AG04449 (cell line): ENCODE results near the gene FLNB.

Experiments used
- CTCF ChIA-PET: fragments of 350-600 bp; formaldehyde crosslinking; extraction: SDS; loops from one replicate; lab custom pipeline; 2021; ENCODE audit warnings: antibody characterized with exemption; lab: Yijun Ruan, JAX
- POLR2A ChIA-PET: fragments of 400-600, 350-600 bp; formaldehyde crosslinking; extraction: SDS; loops from one replicate; lab custom pipeline; 2020; ENCODE audit warnings: antibody characterized with exemption, inconsistent platforms; lab: Yijun Ruan, JAX
- DNase-seq: peaks from one replicate; pipeline ENCODE4 v3.0.0-alpha.2; 2010; ENCODE audit warnings: low read depth, low spot score
- H3K4me3 ChIP-seq: 2 replicates; pipeline ENCODE4 v1.5.1; 2011; ENCODE audit warnings: low read depth, mild to moderate bottlenecking, control low read depth, low read length
- TF ChIP-seq, protein P1 (sequence below): IDR thresholded peaks from one replicate; pipeline ENCODE4 v1.5.1; 2011; ENCODE audit warnings: mild to moderate bottlenecking, moderate library complexity, low read length, control low read depth, inconsistent platforms; ENCODE audit not compliant: insufficient read depth; ENCODE audit errors: missing control alignments

The FLNB gene

DNA sequence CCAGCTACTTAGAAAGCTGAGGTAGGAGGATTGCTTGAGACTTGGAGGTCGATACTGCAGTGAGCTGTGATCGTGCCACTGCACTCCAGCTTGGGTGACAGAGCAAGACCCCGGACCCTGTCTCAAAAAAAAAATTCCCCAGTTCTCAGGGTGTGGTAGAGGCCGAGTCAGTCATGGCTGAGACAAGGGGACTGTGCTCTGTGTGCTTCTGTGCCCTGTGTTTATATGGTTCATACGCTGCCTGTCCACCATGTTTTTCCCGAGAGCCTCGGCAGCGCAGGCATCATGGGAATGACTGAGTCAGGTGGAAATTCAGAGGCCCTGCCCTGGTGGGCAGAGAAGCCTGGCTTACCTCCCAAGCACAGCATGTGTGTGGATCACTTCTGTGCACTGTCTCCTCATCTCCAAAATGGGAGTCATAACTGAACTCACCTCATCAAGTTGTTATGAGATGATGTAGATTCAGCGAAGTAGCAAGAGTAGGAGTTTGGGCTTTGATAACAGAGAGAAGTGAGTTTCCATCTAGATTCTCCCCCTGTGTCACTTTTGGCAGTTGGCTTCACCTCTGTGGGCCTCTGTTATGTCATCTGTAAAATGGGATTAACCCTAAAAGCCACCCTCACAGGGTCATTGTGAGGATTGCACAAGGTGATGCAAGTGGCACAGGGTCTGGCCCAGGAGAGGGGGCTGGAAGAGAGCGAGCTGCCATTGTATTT, 56.9 kb downstream of the FLNB start:
- POLR2A ChIA-PET: no interaction called here
- CTCF ChIA-PET: interaction anchor here (0.6 to 1.8 kb wide), 2 partner anchors 19 to 57 kb away, joined by 4 to 9 read pairs; partner anchors contain the start of gene FLNB
- TF ChIP-seq, protein P1, sequence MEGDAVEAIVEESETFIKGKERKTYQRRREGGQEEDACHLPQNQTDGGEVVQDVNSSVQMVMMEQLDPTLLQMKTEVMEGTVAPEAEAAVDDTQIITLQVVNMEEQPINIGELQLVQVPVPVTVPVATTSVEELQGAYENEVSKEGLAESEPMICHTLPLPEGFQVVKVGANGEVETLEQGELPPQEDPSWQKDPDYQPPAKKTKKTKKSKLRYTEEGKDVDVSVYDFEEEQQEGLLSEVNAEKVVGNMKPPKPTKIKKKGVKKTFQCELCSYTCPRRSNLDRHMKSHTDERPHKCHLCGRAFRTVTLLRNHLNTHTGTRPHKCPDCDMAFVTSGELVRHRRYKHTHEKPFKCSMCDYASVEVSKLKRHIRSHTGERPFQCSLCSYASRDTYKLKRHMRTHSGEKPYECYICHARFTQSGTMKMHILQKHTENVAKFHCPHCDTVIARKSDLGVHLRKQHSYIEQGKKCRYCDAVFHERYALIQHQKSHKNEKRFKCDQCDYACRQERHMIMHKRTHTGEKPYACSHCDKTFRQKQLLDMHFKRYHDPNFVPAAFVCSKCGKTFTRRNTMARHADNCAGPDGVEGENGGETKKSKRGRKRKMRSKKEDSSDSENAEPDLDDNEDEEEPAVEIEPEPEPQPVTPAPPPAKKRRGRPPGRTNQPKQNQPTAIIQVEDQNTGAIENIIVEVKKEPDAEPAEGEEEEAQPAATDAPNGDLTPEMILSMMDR: no peak
- DNase-seq: no peak
- no peak overlapping the region for H3K4me3 ChIP-seq

DNA sequence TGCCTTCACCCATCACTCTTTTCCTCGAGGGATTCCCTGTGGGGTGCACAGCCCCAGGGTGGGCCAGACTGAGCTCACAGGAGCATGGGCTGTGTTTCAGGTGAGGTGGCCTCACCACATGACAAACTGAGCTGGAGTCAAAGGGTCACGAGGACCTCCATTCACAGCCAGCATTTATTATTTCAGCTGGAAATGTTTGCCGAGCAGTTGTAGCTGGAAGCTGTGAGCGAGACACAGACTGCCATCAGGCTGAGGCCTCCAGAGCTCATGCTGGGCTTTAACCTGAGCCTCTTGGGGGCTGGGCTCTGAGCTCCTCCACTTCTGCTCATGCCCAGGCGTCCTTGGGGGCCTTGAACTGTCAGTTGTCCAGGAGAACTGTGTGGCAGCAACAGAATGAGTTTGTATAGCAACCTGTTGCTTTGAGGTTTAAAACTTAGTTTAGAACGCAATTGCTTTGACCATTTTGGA, 57.5 kb downstream of the FLNB start:
- H3K4me3 ChIP-seq: no peak overlapping the region
- no peak for DNase-seq
- TF ChIP-seq, protein P1: no peak
- ChIA-PET POLR2A (no interaction called here), CTCF (no interaction called here)

DNA sequence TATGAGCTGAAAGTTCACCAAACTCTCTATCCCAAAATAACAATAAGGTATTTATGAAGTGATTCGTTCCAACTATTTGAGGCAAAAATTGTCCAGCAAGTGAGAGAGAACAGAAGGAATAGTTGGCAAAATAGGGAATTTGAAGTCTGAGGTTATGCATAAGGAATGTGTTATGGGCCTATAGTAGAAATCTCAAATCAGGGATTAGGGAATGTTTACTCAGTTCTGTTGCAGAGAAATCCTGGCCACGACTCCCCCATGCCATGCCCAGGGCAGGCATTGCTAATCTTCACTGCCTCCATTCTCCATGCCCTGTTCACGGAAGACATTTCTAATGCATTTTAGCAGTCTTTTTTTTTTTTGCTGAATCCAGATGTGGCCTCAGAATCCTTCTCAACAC, 58.6 kb downstream of the FLNB start:
- ChIA-PET POLR2A (no interaction called here), CTCF (interaction anchor here (0.6 to 1.1 kb wide), 2 partner anchors 58 to 228 kb away, joined by 3 to 5 read pairs; no protein-coding TSS in a partner anchor)
- H3K4me3 ChIP-seq: no peak overlapping the region
- no peak for DNase-seq
- TF ChIP-seq, protein P1: no peak

DNA sequence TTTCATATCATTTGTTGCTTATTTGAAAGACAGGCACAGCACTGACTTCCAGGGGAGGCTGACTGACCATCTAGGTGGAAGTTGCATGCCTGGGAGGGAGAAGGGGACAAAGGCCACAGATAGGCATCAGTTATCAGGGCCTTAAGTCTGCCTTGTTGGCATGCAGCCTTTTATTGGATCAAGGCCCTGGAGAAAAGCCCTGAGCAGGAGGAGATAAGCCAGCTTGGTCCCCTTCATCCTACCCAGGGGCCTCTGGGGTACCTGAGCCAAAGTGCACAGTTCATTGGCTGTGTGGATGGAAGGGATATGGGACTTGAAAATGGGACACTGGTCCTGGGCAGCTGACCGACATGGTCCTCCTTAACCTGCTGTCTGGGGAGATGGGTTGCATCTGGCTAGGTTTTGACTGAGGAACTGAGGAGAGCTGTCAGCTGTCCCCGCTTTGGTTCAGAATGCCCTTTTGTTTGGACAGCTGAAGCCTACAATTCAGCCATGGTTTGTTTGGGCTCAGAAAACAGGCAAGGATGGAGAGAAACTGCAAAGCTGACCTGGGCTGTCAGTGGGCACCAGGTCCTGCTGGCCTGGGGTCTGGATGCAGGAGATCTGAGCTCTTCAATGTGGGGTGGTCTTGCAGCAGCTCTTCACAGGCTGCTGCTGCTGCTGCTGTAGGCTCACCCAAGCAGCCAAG, 60.0 kb downstream of the FLNB start:
- TF ChIP-seq, protein P1: no peak
- ChIA-PET POLR2A (interaction anchor here (0.6 kb wide), 1 partner anchor 62 kb away, joined by 3 read pairs; no protein-coding TSS in a partner anchor), CTCF (interaction anchor here (1.1 kb wide), 1 partner anchor 59 kb away, joined by 5 read pairs; no protein-coding TSS in a partner anchor)
- H3K4me3 ChIP-seq: no peak overlapping the region
- no peak for DNase-seq

DNA sequence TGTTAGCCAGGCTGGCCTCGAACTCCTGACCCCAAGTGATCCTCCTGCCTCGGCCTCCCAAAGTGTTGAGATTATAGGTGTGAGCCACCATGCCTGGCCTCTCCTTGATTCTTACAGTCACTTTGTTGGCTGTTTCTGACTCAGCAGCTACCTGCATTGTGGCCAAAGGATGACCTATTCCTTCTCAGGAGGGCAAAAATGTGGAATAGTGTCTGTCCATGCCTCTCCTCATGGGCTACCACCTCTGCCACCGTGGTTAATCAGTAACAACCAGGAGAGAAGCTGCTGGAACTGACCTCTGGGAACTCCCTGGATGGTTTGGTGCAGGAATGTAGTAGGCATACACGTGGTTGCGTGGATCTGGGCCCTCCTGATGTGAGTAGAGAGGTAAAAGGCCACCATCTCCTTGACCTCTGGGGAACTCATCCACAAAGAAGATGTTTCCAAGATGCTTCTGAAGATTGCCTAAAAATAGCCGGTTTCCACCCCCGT, 63.3 kb downstream of the FLNB start:
- TF ChIP-seq, protein P1: no peak

More for the DNA sequence above, 63.3 kb downstream of the FLNB start:
- no peak overlapping the region for H3K4me3 ChIP-seq
- DNase-seq: no peak
- ChIA-PET POLR2A (interaction anchor here (0.8 to 1.3 kb wide), 2 partner anchors 8 to 12 kb away, joined by 3 to 6 read pairs; no protein-coding TSS in a partner anchor), CTCF (interaction anchor here (1.0 to 1.4 kb wide), 3 partner anchors 8 to 60 kb away, joined by 3 read pairs; no protein-coding TSS in a partner anchor)
